ENCODE results near the gene FOXP1. TPM values are rescaled to one million over a fixed set of nuclear protein-coding genes. Genes with fewer than 3 reads are reported as not detected.

FOXP1 gene
- total RNA-seq, 1 donor from 2014 or later = 195 TPM

GRCh38 chr3:71554649-71555048, 28.9 kb downstream of the FOXP1 start:
- peaks cover 16% of the 10 kb centered on the region for H3K36me3 Mint-ChIP-seq (ENCODE audit: unreplicated experiment)
- H3K4me1 Mint-ChIP-seq (ENCODE audit: unreplicated experiment) = peaks cover 27% of the 10 kb centered on the region
- no peak for TF ChIP-seq CTCF (IDR thresholded peaks at IDR 0.05)
- H3K27ac Mint-ChIP-seq (ENCODE audit: unreplicated experiment) = no peak overlapping the region
- no peak for DNase-seq (ENCODE audit: extremely low spot score, unreplicated experiment)
- H3K27me3 Mint-ChIP-seq (ENCODE audit: unreplicated experiment) = no peaks in the 10 kb centered on the region
- H3K4me3 Mint-ChIP-seq (ENCODE audit: unreplicated experiment) = no peak overlapping the region
- peaks cover 10% of the 10 kb centered on the region for H3K9me3 Mint-ChIP-seq (ENCODE audit: unreplicated experiment)

GRCh38 chr3:71551311-71551919, 32.1 kb downstream of the FOXP1 start:
- no peak for DNase-seq (ENCODE audit: extremely low spot score, unreplicated experiment)
- H3K36me3 Mint-ChIP-seq (ENCODE audit: unreplicated experiment) = peaks cover 7% of the 10 kb centered on the region
- TF ChIP-seq CTCF (IDR thresholded peaks at IDR 0.05) = no peak
- H3K4me3 Mint-ChIP-seq (ENCODE audit: unreplicated experiment) = no peak overlapping the region
- H3K4me1 Mint-ChIP-seq (ENCODE audit: unreplicated experiment) = peaks cover 21% of the 10 kb centered on the region
- peak overlapping the region; percentile 84 for H3K27ac Mint-ChIP-seq (ENCODE audit: unreplicated experiment)
- no peaks in the 10 kb centered on the region for H3K27me3 Mint-ChIP-seq (ENCODE audit: unreplicated experiment)
- H3K9me3 Mint-ChIP-seq (ENCODE audit: unreplicated experiment) = no peaks in the 10 kb centered on the region

GRCh38 chr3:71549951-71550350, 33.6 kb downstream of the FOXP1 start:
- no peak for TF ChIP-seq CTCF (IDR thresholded peaks at IDR 0.05)
- Mint-ChIP-seq H3K27me3 (ENCODE audit: unreplicated experiment) (no peaks in the 10 kb centered on the region), H3K36me3 (ENCODE audit: unreplicated experiment) (peaks cover 7% of the 10 kb centered on the region), H3K27ac (ENCODE audit: unreplicated experiment) (peak overlapping the region; percentile 27), H3K9me3 (ENCODE audit: unreplicated experiment) (no peaks in the 10 kb centered on the region), H3K4me3 (ENCODE audit: unreplicated experiment) (no peak overlapping the region), H3K4me1 (ENCODE audit: unreplicated experiment) (peaks cover 25% of the 10 kb centered on the region)
- DNase-seq (ENCODE audit: extremely low spot score, unreplicated experiment) = no peak

- H3K27me3 Mint-ChIP-seq (ENCODE audit: unreplicated experiment) = no peaks in the 10 kb centered on the region
- H3K36me3 Mint-ChIP-seq (ENCODE audit: unreplicated experiment) = peaks cover 7% of the 10 kb centered on the region
- H3K4me3 Mint-ChIP-seq (ENCODE audit: unreplicated experiment) = no peak overlapping the region
- TF ChIP-seq CTCF (IDR thresholded peaks at IDR 0.05) = no peak
- H3K27ac Mint-ChIP-seq (ENCODE audit: unreplicated experiment) = no peak overlapping the region
- H3K9me3 Mint-ChIP-seq (ENCODE audit: unreplicated experiment) = no peaks in the 10 kb centered on the region
- peaks cover 25% of the 10 kb centered on the region for H3K4me1 Mint-ChIP-seq (ENCODE audit: unreplicated experiment)
- no peak for DNase-seq (ENCODE audit: extremely low spot score, unreplicated experiment)
These were observed 34.7 kb downstream of the FOXP1 start for GRCh38 chr3:71548705-71549384.
